Stimulated activated CD4-positive, alpha-beta T cell treated with anti-CD3 and anti-CD28 coated beads, Interleukin-12 subunit alpha, Interleukin-12 subunit beta, amount 100 ng/mL, for 4 hours (primary cell): ENCODE data around the gene DUS1L.

Experiments used
- DNase-seq: peaks from one replicate; pipeline ENCODE4 v3.0.0-alpha.2; 2020

The DUS1L gene

DNA sequence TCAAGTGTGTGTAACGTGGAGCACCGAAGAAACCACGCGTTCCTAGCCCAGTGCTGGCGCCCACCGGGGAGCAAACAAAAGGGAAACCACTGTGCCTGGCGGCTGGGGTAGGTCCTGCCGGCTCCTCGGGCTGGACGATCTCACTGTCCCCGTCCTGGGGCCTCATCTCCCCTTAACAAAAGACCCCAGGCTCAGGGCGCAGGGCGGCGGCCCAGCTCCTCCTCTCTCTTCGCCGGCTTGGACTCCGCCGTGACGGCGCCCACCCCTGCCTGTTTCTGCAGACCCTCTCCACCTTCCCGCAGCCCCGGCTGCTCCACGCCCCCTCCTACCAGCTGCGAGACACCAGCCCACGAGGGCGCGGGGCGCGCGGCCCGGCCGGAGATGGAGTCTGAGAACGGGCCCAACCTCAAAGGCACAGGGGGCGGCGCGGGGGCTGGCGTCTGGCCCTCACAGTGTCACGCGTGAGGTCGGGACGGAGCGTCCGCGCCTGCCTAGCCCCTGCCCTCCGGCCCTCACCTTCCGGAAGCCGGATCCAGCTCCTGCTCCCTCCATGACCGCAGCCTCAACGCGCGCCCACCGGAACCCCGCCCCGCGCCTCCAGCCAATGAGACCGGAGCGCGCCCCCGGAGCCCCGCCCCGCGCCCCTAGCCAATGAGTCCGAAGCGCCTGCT, 43.2 kb downstream of the DUS1L start, which contains the start of gene CENPX:
CENPX (minus strand) TSS at position 569 of the 671 bp plus-strand sequence; CDS start at position 552, 17 bp downstream.
- DNase-seq: no peak

DNA sequence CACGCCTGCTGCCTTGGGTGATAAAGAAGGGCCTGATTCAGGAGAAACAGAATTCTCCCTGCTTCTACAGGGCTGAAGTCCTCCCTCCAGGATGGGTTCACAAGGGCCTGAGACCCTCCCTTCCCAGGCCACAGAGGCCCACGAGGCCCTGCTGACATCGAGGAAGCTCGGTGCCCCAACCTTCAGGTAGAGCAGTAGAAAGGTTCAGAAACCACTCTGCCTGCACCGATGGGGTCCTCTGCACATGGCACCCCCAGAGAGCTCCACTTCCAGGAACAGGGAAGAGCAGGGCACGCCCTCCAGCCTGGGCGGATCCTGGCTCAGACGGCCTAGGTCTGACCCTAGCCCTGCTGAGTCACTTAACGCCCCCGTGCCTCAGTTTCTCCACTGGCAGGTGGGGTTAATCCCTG, 43.7 kb downstream of the DUS1L start:
- DNase-seq: no peak

DNA sequence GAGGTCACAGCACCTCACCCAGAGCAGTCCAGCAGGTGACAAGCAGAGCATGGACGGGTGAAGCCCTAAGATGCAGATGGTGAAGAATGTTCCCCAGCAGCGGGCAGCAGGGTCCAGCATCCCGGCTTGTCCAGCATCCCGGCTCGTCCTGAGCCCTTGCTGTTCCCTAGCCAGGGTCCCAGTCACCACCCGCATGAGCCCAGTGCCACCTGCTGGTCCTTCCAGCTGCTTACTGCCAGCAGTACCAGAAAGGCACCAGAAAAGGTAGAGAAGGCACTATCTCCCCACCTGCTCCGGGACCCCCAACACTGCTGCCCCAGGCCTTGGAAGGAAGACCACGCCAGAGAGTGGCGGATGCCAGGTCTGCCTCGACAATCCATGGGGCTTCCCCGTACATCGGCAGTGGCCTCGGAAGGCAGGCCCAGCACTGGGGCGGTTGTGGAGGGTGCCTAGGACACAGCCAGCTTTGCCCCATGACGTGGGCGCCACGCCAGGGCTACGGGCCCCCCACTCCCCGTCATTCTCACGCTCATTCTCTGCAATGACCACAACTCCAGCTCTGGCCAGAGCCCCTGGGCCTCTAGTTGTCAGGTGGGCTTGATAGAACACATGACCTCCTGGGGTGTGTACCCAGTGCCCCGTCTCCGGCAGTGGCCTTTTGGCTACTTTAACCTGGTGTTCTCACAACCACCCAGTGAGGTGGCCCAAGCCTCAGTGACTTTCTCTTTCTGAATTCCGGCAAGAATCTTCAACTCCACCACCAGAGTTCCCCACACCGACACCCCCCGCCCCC, 44.3 kb downstream of the DUS1L start:
- DNase-seq: peak; percentile 47

GRCh38 chr17:82020572-82021106, 45.0 kb downstream of the DUS1L start:
- no peak for DNase-seq

GRCh38 chr17:82019690-82020571, 45.7 kb downstream of the DUS1L start:
- peak; percentile 69 for DNase-seq

GRCh38 chr17:82018989-82019689, 46.5 kb downstream of the DUS1L start:
- DNase-seq: no peak

DNA sequence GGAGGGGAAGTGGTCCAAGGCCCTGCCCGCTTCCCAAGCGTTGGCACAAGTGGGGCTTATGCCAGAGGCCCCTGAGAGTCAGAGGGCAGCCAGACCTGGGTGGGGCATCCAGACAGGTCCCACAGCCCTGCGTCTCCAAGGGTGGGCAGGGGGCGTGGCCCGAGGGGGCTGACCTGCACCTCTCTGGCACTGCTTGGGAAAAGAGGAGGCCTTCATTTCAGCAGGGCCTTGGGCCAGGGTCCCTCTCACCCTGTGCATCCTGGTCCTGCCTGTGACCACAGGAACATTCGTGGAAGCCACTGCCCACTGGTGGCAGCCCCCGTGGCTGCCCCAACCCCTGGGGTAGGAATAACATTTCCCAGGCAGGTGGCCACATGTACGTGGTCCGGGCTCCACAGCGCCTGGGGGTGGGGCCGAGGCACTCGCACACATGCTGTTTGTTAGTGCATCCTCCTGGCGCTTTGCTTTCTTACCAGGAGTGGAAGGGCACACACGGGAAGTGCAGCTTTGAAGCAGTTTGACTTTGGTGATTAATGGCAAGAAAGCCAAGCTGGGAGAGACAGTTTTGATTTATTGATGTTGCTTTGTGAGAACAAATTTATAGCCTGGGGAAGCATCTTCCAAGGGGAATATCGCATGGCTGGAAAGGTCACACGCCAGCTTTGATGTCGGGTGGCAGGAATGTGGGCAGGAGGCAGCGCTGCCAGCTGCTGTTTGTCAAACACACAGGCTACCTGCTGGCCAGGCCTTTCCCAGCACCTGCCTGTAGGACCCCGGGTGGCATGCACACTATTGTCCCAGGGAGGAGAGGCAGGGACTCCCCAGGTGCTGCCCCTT, 47.2 kb downstream of the DUS1L start:
- DNase-seq: no peak

- DNase-seq: no peak
Observed at GRCh38 chr17:82017612-82018151, 47.9 kb downstream of the DUS1L start.

DNA sequence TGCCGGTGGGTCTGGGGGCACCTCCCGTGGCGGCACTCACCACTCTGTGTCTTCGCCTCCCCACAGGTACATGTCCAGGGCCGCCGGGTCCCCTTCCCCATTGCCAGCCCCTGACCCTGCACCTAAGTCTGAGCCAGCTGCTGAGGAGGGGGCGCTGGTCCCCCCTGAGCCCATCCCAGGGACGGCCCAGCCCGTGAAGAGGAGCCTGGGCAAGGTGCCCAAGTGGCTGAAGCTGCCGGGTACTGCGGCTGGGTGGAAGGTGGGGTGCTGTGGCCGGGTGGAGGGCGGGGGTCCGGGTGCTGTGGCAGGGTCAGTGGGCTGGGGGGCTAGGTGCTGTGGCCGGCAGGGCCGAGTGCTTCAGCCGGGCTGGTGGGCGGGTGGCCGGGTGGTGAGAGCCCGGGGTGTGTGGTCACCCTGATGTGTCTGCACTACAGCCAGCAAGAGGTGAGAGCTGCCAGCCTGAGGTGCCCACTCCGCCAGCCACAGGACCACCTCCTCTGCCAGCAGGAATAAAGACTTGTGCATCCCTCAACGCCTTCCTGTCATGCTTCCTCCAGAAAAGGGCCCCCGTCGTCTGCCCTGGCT, 48.6 kb downstream of the DUS1L start:
- DNase-seq: no peak

DNA sequence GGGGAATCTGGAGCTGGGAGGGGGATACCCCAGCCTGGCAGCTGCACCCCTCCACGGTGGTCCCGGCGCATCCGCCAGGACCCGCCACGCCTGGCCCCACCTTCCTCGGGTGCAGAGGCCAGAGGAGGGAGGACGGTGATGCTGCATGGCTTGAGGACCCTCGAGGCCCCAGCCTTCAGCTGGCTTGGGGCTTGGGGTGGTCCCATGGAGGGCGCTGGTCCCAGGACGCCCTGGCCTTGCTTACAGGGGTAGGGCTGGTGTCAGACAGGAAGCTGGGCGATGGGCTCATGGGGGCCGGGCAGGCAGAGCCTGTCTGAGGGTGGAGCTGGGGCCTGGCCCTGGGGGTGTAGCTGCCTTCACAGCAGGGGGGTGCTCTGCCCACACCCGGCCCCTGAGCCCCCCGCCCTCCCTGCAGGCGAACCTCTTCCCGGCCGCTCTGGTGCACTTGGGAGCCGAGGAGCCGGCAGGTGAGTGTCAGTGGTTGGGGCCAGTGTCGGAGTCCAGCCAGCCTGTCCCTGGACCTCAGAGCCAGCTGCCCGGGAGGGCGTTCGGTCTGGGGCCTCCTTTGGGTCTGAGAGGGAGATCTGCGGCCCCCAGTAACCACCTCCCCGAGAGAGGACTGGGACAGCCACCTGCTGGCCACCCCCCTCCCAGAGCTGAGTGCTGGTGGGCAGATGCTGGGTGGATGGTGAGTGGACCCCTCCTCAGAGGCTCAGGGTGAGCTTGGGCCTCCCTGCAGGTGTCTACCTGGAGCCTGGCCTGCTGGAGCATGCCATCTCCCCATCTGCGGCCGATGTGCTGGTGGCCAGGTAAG, 49.3 kb downstream of the DUS1L start:
- DNase-seq: no peak

DNA sequence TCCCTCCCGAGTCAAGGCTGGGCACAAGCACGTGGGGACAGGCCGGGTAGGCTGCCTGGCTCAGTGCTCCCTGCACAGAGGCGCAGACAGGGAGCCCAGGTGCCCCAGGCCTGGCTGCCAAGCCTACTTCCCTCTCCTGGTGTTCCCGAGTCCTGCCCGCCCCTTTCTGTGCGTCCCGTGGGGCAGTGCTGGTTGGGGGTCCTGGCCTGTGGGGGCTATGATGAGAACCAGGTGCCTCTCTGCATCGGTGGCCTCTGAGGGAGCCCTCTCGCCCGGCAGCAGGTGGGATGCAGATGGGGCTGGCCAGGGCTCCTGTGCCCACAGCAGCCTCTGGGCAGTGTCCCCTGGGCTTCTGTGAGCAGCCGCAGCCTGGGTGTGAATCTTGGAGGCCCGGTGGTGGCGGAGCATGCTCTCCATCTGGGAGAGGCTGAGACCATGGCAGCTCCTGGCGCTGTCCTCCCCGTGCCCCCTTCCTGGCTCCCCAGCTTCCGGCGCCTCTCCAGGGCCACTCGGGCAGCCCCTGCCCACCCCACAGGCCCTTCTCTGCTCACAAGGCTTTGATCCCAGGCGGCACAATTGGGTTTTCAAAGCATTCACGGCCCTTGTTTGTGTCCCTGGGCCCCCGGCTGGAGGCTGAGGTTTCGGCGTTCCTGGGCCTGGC, 50.2 kb downstream of the DUS1L start:
- no peak for DNase-seq

- DNase-seq: no peak
Observed at GRCh38 chr17:82014971-82015310, 50.7 kb downstream of the DUS1L start.

DNA sequence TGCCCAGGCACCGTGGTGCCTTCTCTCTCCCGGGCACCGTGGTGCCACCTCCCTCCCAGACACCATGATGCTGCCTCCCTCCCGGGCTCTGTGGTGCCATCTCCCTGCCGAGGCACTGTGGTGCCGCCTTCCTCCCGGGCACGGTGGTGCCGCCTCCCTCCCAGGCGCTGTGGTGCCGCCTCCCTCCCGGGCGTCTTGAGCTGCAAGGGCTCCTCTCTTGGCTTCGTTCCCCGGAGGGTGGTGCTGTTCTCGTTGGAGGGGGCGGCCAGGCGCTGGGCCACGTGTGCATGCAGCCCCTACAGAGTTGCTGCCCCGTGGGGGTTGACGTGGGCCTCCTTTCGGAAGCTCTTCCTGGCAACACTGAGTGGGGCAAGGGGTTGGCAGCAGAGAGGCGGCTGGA, 51.2 kb downstream of the DUS1L start:
- no peak for DNase-seq

DNA sequence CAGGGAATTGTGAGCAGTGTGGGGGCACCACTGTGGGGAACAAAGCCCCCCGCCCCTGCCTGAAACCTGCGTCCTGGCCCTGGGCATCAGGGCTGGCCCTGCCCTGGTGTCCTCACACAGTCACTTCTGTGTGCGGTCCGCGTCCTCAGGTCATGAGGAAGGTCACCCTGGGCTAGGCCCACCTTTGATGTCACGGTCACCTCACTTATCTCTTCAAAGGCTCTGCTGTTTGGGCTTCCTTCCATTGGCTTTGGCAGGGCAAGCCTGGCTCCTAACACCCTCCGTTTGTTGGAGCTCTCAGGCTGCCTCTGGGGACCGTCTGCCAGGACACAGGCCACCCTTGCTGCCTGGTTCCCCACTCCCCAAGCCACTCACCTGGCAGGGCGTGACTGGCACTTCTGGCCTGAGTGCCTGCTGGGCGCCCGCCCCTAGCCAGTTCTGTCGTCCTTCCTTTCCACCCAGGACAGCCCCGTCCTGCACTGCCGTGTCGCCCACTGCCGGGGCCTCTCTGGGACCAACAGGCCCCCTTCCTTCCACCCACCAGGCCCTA, 51.8 kb downstream of the DUS1L start:
- DNase-seq: no peak

DNA sequence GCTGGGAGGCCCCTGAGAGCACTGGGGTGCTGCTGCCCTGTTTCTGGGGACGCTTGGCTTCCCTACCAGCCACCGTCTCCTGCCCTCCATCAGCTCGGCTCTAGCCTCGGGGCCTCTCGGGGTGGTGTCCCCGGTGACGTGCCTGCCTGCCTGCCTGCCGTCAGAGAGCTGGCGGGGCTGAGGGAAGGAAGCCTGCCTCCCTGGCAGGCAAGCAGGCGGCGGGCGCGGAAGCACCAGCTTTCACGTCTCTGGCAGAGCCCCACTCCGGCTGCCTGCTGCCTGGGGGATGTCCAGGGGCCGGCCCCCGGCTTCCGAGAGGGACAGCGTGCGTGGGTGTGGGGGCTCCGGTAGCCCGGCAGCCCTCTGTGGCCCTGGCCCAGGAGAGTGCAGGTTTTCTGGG, 52.3 kb downstream of the DUS1L start:
- no peak for DNase-seq

GRCh38 chr17:82012640-82013295, 52.8 kb downstream of the DUS1L start:
- no peak for DNase-seq

GRCh38 chr17:82012261-82012639, 53.4 kb downstream of the DUS1L start:
- DNase-seq: no peak

DNA sequence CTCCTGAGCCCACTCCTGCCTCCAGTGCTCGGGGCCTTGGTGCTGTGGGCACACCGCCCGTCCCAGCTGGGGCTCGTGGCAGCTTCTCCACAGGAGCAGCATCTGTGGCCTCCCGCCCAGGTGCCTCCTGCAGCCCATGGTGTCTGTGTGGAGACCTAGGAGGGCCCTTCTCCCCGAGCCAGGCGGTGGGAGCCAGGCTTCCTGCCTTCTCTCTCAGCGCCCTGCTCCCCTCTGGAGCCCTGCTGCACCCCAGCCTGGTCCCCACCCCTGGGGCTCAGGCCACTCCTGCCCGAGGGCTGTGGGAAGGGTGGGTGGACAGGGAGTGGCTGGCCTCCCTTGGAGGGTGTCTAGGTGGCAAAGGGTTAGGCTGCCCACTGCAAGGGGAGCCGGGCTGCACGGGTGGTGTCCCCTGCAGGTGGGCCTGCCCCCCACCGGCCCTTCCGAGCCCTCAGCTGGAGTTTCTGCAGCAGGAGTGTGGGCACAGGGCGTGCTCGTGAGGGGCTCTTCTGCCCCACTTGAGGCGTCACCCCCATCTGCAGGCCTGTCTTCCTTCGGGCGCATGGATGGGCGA, 53.9 kb downstream of the DUS1L start:
- no peak for DNase-seq
